ENCODE results near the gene URB2. TPM values are rescaled to one million over a fixed set of nuclear protein-coding genes. Genes with fewer than 3 reads are reported as not detected.
"Not testable (repeated sequence)": the region's sequence is repeated elsewhere in the genome, so short reads cannot be mapped to it uniquely, and the experiment has no call there.

URB2 gene
- total and polyA plus RNA-seq, 2 donors (not counting 1 experiment from before 2014, with no cell fraction given): 5.4 to 9.6 TPM

GRCh38 chr1:229699613-229700267 is 73.7 kb downstream of the URB2 start:
- no peak overlapping the region for H3K27ac Mint-ChIP-seq
- intact Hi-C loops (cut with micrococcal nuclease): no loop called here
- ATAC-seq (ENCODE audit: low read depth) (no peak), DNase-seq (no peak)
- Histone ChIP-seq H3K9ac (ENCODE audit: low read length) (no peak overlapping the region), H3K27me3 (replicated peaks in 1 of 4; ENCODE audit: control extremely low read depth in 1 of 4, control insufficient read depth in 3 of 4, insufficient read depth in 4 of 4, low read length in 3 of 4) (peaks cover 0 to under 1% (median 0%) of the 10 kb centered on the region in 4 experiments), H3K4me2 (replicated peaks; ENCODE audit: low read depth, low read length, poor library complexity, severe bottlenecking) (no peak overlapping the region), H2AFZ (ENCODE audit: insufficient read depth, low read depth, low read length, poor library complexity, severe bottlenecking) (no peak overlapping the region), H4K20me1 (ENCODE audit: control insufficient read depth, insufficient read depth, low read length, poor library complexity, severe bottlenecking) (no peaks in the 10 kb centered on the region), H3K36me3 (replicated peaks in 1 of 2; ENCODE audit: control extremely low read depth in 1 of 2, control insufficient read depth in 1 of 2, extremely low read depth in 1 of 2, insufficient read depth in 2 of 2, low read length in 1 of 2) (no peaks in the 10 kb centered on the region), H3K4me1 (ENCODE audit: control insufficient read depth in 2 of 2, insufficient read depth in 2 of 2, low read length in 2 of 2) (peaks cover 11 to 20% of the 10 kb centered on the region in 2 donors), H3K9me3 (ENCODE audit: control extremely low read depth in 1 of 3, control insufficient read depth in 2 of 3, insufficient read depth in 1 of 3, low read length in 2 of 3) (no peaks in the 10 kb centered on the region), H3K27ac (ENCODE audit: low read length in 2 of 2) (no peak overlapping the region), H3K4me3 (ENCODE audit: control extremely low read depth in 1 of 5, extremely low read depth in 1 of 5, insufficient read depth in 1 of 5, low read depth in 2 of 5, low read length in 4 of 5) (no peak overlapping the region), H3K79me2 (ENCODE audit: control insufficient read depth, insufficient read depth, low read length) (no peaks in the 10 kb centered on the region)
- ChIA-PET POLR2A (no interaction called here), CTCF (no interaction called here)
- H3K4me3 Mint-ChIP-seq: no peak overlapping the region
- H3K27me3 Mint-ChIP-seq: peaks cover 16% of the 10 kb centered on the region
- H3K9me3 Mint-ChIP-seq (ENCODE audit: insufficient read depth): no peaks in the 10 kb centered on the region
- peaks cover 14% of the 10 kb centered on the region for H3K4me1 Mint-ChIP-seq
- WGBS (ENCODE audit: insufficient coverage): 78% methylated on average over 2 of the region's 7 CpGs
- TF ChIP-seq EZH2 (IDR thresholded peaks at IDR 0.05; ENCODE audit: borderline replicate concordance, insufficient read depth, low read depth, low read length, poor library complexity, severe bottlenecking): no peak

GRCh38 chr1:229704157-229704556 is 78.1 kb downstream of the URB2 start:
- H3K27me3 ChIP-seq (replicated peaks in 1 of 4; ENCODE audit: control extremely low read depth in 1 of 4, control insufficient read depth in 3 of 4, insufficient read depth in 4 of 4, low read length in 3 of 4): no peaks in the 10 kb centered on the region
- no peak overlapping the region for H3K27ac Mint-ChIP-seq
- no peak overlapping the region for H3K4me3 Mint-ChIP-seq
- H3K27ac ChIP-seq (ENCODE audit: low read length in 2 of 2): no peak overlapping the region
- ATAC-seq (ENCODE audit: low read depth) (no peak), DNase-seq (no peak)
- peaks cover 0 to 4% (median 0%) of the 10 kb centered on the region in 3 donors for H3K9me3 ChIP-seq (ENCODE audit: control extremely low read depth in 1 of 3, control insufficient read depth in 2 of 3, insufficient read depth in 1 of 3, low read length in 2 of 3)
- peaks cover 22% of the 10 kb centered on the region for H3K27me3 Mint-ChIP-seq
- H3K4me3 ChIP-seq (ENCODE audit: control extremely low read depth in 1 of 5, extremely low read depth in 1 of 5, insufficient read depth in 1 of 5, low read depth in 2 of 5, low read length in 4 of 5): no peak overlapping the region
- no peaks in the 10 kb centered on the region for H3K79me2 ChIP-seq (ENCODE audit: control insufficient read depth, insufficient read depth, low read length)
- CTCF ChIA-PET: interaction anchor here (2.3 kb wide), 1 partner anchor 11 kb away, joined by 6 read pairs; no protein-coding TSS in a partner anchor
- TF ChIP-seq CTCF (IDR thresholded peaks at IDR 0.05): no peak
- TF ChIP-seq EZH2 (IDR thresholded peaks at IDR 0.05; ENCODE audit: borderline replicate concordance, insufficient read depth, low read depth, low read length, poor library complexity, severe bottlenecking): no peak
- no peak overlapping the region for H3K4me2 ChIP-seq (replicated peaks; ENCODE audit: low read depth, low read length, poor library complexity, severe bottlenecking)
- no peak overlapping the region for H3K9ac ChIP-seq (ENCODE audit: low read length)
- peaks cover 8% of the 10 kb centered on the region for H3K9me3 Mint-ChIP-seq (ENCODE audit: insufficient read depth)
- H3K36me3 ChIP-seq (replicated peaks in 1 of 2; ENCODE audit: control extremely low read depth in 1 of 2, control insufficient read depth in 1 of 2, extremely low read depth in 1 of 2, insufficient read depth in 2 of 2, low read length in 1 of 2): no peaks in the 10 kb centered on the region
- no peak overlapping the region for H2AFZ ChIP-seq (ENCODE audit: insufficient read depth, low read depth, low read length, poor library complexity, severe bottlenecking)
- WGBS (ENCODE audit: insufficient coverage): no CpG with 5 or more reads among the region's 2 CpGs
- H3K4me1 ChIP-seq (ENCODE audit: control insufficient read depth in 2 of 2, insufficient read depth in 2 of 2, low read length in 2 of 2): peaks cover 4% of the 10 kb centered on the region in 2 donors
- H3K4me1 Mint-ChIP-seq: peaks cover 4% of the 10 kb centered on the region
- intact Hi-C loops (cut with micrococcal nuclease): no loop called here
- POLR2A ChIA-PET: interaction anchor here (0.6 to 0.8 kb wide), 2 partner anchors 444 to 1264 kb away, joined by 7 to 11 read pairs; no protein-coding TSS in a partner anchor
- no peaks in the 10 kb centered on the region for H4K20me1 ChIP-seq (ENCODE audit: control insufficient read depth, insufficient read depth, low read length, poor library complexity, severe bottlenecking)

GRCh38 chr1:229705152-229705551 is 79.1 kb downstream of the URB2 start:
- H3K9me3 Mint-ChIP-seq (ENCODE audit: insufficient read depth); H3K4me1 ChIP-seq (ENCODE audit: control insufficient read depth in 2 of 2, insufficient read depth in 2 of 2, low read length in 2 of 2); H3K36me3 ChIP-seq (replicated peaks in 1 of 2; ENCODE audit: control extremely low read depth in 1 of 2, control insufficient read depth in 1 of 2, extremely low read depth in 1 of 2, insufficient read depth in 2 of 2, low read length in 1 of 2); H3K4me1 Mint-ChIP-seq; H3K27me3 ChIP-seq (replicated peaks in 1 of 4; ENCODE audit: control extremely low read depth in 1 of 4, control insufficient read depth in 3 of 4, insufficient read depth in 4 of 4, low read length in 3 of 4); H3K79me2 ChIP-seq (ENCODE audit: control insufficient read depth, insufficient read depth, low read length); ATAC-seq (ENCODE audit: low read depth); H3K27ac ChIP-seq (ENCODE audit: low read length in 2 of 2); H3K4me3 ChIP-seq (ENCODE audit: control extremely low read depth in 1 of 5, extremely low read depth in 1 of 5, insufficient read depth in 1 of 5, low read depth in 2 of 5, low read length in 4 of 5); DNase-seq; H3K9me3 ChIP-seq (ENCODE audit: control extremely low read depth in 1 of 3, control insufficient read depth in 2 of 3, insufficient read depth in 1 of 3, low read length in 2 of 3); H3K9ac ChIP-seq (ENCODE audit: low read length); H3K27ac Mint-ChIP-seq; H3K4me3 Mint-ChIP-seq; H3K4me2 ChIP-seq (replicated peaks; ENCODE audit: low read depth, low read length, poor library complexity, severe bottlenecking); intact Hi-C loops (cut with micrococcal nuclease); H2AFZ ChIP-seq (ENCODE audit: insufficient read depth, low read depth, low read length, poor library complexity, severe bottlenecking); H4K20me1 ChIP-seq (ENCODE audit: control insufficient read depth, insufficient read depth, low read length, poor library complexity, severe bottlenecking): not testable (repeated sequence)
- POLR2A ChIA-PET: interaction anchor here (0.7 kb wide), 1 partner anchor 399 kb away, joined by 5 read pairs; no protein-coding TSS in a partner anchor
- WGBS (ENCODE audit: insufficient coverage): 95% methylated on average over 2 of the region's 2 CpGs
- peaks cover 26% of the 10 kb centered on the region for H3K27me3 Mint-ChIP-seq
- CTCF ChIA-PET: interaction anchor here (1.6 to 2.3 kb wide), 2 partner anchors 10 to 43 kb away, joined by 4 to 6 read pairs; no protein-coding TSS in a partner anchor
